Cardiac atrium fibroblast (primary cell): Measurements from ENCODE around the gene GOLGA6L4. TPM values are rescaled to one million over a fixed set of nuclear protein-coding genes. Genes with fewer than 3 reads are reported as not detected.

Experiments used
- total RNA-seq: library from RNA; depleted of rRNA; stranded (reverse); fragments of >200 nt; gene quantifications from 2 replicates; pipeline ENCODE4 v1.2.3, GENCODE V29; 2015

GOLGA6L4 gene
- 0.16 and 0.54 TPM in 2 replicates for total RNA-seq

DNA sequence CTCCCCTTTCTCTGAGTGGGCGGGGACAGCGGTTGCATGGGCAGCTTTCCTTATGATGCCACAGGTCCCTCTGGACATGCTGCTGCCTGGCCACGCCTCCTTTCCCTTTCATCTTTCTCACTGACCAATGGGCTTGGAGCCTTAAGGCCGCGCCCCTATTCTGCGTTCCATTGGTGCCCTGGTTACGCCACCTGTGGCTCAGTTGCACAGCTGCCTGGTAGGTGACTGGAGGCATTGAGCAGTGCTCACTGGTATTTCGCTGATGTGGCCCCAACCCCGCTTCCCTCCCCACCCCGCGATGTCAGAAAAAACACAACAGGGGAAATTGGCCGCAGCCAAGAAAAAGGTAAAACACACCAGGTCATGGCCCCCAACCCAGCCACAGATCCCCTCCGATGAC lies at the start of gene GOLGA6L4:
Gene GOLGA6L4 (plus strand): TSS at position 201 of the 400 bp plus-strand sequence. CDS start 62 bp downstream, at position 263.

